A549 (cell line): ENCODE data around the gene ACVR1C. TPM values are rescaled to one million over a fixed set of nuclear protein-coding genes. Genes with fewer than 3 reads are reported as not detected.

ENCODE experiments used
- ATAC-seq, 2 experiments: fragments of 200-7000 bp in 1 of 2; fragments of >200 bp in 1 of 2; cut with Nextera tagmentation in 1 of 2; cut with Tn5 transposase in 1 of 2; 3 replicates each; pipeline versions ENCODE4 v1.8.0 to v1.9.1; 2018 to 2020; ENCODE audit warnings: mild to moderate bottlenecking in 1 of 2, moderate library complexity in 1 of 2
- CTCF ChIA-PET: fragments of 300-600 bp; sonication (Branson Sonifier 250); formaldehyde crosslinking; extraction: SDS; loops from one replicate; lab custom pipeline; 2021; ENCODE audit warnings: antibody characterized with exemption, inconsistent platforms; lab: Yijun Ruan, JAX
- POLR2A ChIA-PET: fragments of 350-600 bp; formaldehyde crosslinking; extraction: SDS; loops from one replicate; lab custom pipeline; 2021; ENCODE audit warnings: antibody characterized with exemption, inconsistent platforms; lab: Yijun Ruan, JAX
- DNase-seq, 2 experiments: peaks; one replicate each; pipeline versions ENCODE4 v3.0.0 to v3.0.0-alpha.2; 2011 to 2016; ENCODE audit warnings: low read depth in 1 of 2, low spot score in 1 of 2
- FAIRE-seq: peaks from 2 replicates; lab custom pipeline; 2011; peaks lifted over from hg19 to GRCh38; lab: Jason Lieb, UNC
- H3K27ac ChIP-seq, 2 experiments: fragments of >200 bp; sonication (Bioruptor Twin); formaldehyde crosslinking; 3 replicates each; pipeline ENCODE4 v1.5.1; 2016 to 2017
- H3K4me1 ChIP-seq: fragments of >200 bp; sonication (Bioruptor Twin); formaldehyde crosslinking; 3 replicates; pipeline ENCODE4 v1.6.1; 2016
- H3K4me2 ChIP-seq: fragments of >200 bp; sonication (Bioruptor Twin); formaldehyde crosslinking; 3 replicates; pipeline ENCODE4 v1.6.1; 2016
- H3K4me3 ChIP-seq: fragments of >200 bp; sonication (Bioruptor Twin); formaldehyde crosslinking; 3 replicates; pipeline ENCODE4 v1.5.1; 2016
- H3K9me3 ChIP-seq: fragments of >200 bp; sonication (Bioruptor Twin); formaldehyde crosslinking; 3 replicates; pipeline ENCODE4 v1.6.1; 2016
- BHLHE40 ChIP-seq: IDR thresholded peaks from 2 replicates; pipeline ENCODE4 v1.6.1; 2012; ENCODE audit warnings: low read depth, low read length, inconsistent platforms
- CBX2 ChIP-seq: fragments of 200-600 bp; sonication (generic); IDR thresholded peaks from 2 replicates; pipeline ENCODE4 v1.6.1; 2016; ENCODE audit warnings: low read depth, mild to moderate bottlenecking, borderline replicate concordance
- CEBPB ChIP-seq, 2 experiments: fragments of >200 bp in 1 of 2; sonication (Bioruptor Twin) in 1 of 2; formaldehyde crosslinking in 1 of 2; IDR thresholded peaks; 2 replicates each; pipeline ENCODE4 v1.6.1; 2012 to 2016
- CHD4 ChIP-seq: fragments of 200-600 bp; sonication (generic); IDR thresholded peaks from 2 replicates; pipeline ENCODE4 v1.6.1; 2016; ENCODE audit warnings: antibody characterized with exemption, mild to moderate bottlenecking, borderline replicate concordance
- EHF ChIP-seq: fragments of 250-450 bp; sonication (Bioruptor Pico); IDR thresholded peaks from 2 replicates; pipeline ENCODE4 v1.5.0; 2020; ENCODE audit warnings: mild to moderate bottlenecking
- HOXB5 ChIP-seq: fragments of 250-450 bp; sonication (Bioruptor Pico); IDR thresholded peaks from 2 replicates; pipeline ENCODE4 v1.5.0; 2020; ENCODE audit warnings: mild to moderate bottlenecking, moderate library complexity
- KDM1A ChIP-seq: fragments of 200-600 bp; sonication (generic); IDR thresholded peaks from 2 replicates; pipeline ENCODE4 v1.6.1; 2016; ENCODE audit warnings: low read depth, mild to moderate bottlenecking
- MAFK ChIP-seq: fragments of 450-650 bp; IDR thresholded peaks from 2 replicates; pipeline ENCODE4 v1.6.1; 2014; ENCODE audit not compliant: partially characterized antibody
- MYC ChIP-seq: IDR thresholded peaks from 2 replicates; pipeline ENCODE4 v1.6.1; 2012; ENCODE audit warnings: mild to moderate bottlenecking, inconsistent platforms, low read length, improper control_type of control experiment, borderline replicate concordance
- NFE2L2 ChIP-seq: fragments of 150-350 bp; conservative IDR thresholded peaks from 2 replicates; pipeline ENCODE4 v1.6.1; 2014; ENCODE audit warnings: low read length
- NR3C1 ChIP-seq: fragments of >200 bp; sonication (Bioruptor Twin); formaldehyde crosslinking; IDR thresholded peaks from 3 replicates; pipeline ENCODE4 v1.6.1; 2017
- POLR2A ChIP-seq: IDR thresholded peaks from 2 replicates; pipeline ENCODE4 v1.6.1; 2012; ENCODE audit warnings: mild to moderate bottlenecking, low read length
- RCOR1 ChIP-seq: fragments of 150-350 bp; IDR thresholded peaks from 2 replicates; pipeline ENCODE4 v1.6.1; 2014; ENCODE audit warnings: antibody characterized with exemption, low read length, low read depth
- RFX5 ChIP-seq: fragments of 450-650 bp; IDR thresholded peaks from 2 replicates; pipeline ENCODE4 v1.7.1; 2014; ENCODE audit warnings: antibody characterized with exemption, mild to moderate bottlenecking, moderate library complexity
- RNF2 ChIP-seq: fragments of 200-600 bp; sonication (generic); IDR thresholded peaks from 2 replicates; pipeline ENCODE4 v1.6.1; 2016; ENCODE audit warnings: low read depth, mild to moderate bottlenecking, antibody characterized with exemption, moderate library complexity, borderline replicate concordance
- SMC3 ChIP-seq: fragments of >200 bp; sonication (Bioruptor Twin); formaldehyde crosslinking; IDR thresholded peaks from 3 replicates; pipeline ENCODE4 v1.6.1; 2018; ENCODE audit warnings: inconsistent platforms
- SREBF2 ChIP-seq: fragments of 450-650 bp; IDR thresholded peaks from 2 replicates; pipeline ENCODE4 v1.6.1; 2014; ENCODE audit warnings: mild to moderate bottlenecking, moderate library complexity
- TFCP2L1 ChIP-seq: fragments of 250-450 bp; sonication (Bioruptor Pico); IDR thresholded peaks from 2 replicates; pipeline ENCODE4 v1.5.0; 2021; ENCODE audit warnings: mild to moderate bottlenecking
- ZFP36 ChIP-seq: fragments of 450-650 bp; IDR thresholded peaks from 2 replicates; pipeline ENCODE4 v1.6.1; 2014; ENCODE audit warnings: borderline replicate concordance; ENCODE audit not compliant: partially characterized antibody
- ZNF302 ChIP-seq: fragments of 250-450 bp; sonication (Bioruptor Pico); IDR thresholded peaks from 2 replicates; pipeline ENCODE4 v1.9.0; 2021; ENCODE audit warnings: inconsistent platforms, mild to moderate bottlenecking, moderate library complexity
- ZSCAN20 ChIP-seq: fragments of 250-450 bp; sonication (Bioruptor Pico); IDR thresholded peaks from 2 replicates; pipeline ENCODE4 v1.8.0; 2022; ENCODE audit warnings: mild to moderate bottlenecking, moderate library complexity
- WGBS: methylation state at CpG from one replicate; pipeline ENCODE4 v1.1.6; 2017; ENCODE audit errors: missing lambda C conversion rate; 5-methylcytosine and 5-hydroxymethylcytosine counted together
- polyA plus RNA-seq, 4 experiments: library from polyadenylated mRNA; depleted of rRNA in 3 of 4; stranded (reverse); fragments of >200 nt; fragmentation: RNase III in 1 of 4; extraction: RNeasy Plus Mini Kit Qiagen cat#74134 plus additional on column Dnase treatment in 1 of 4; gene quantifications; 2 replicates in 3 of 4; 3 replicates in 1 of 4; pipeline ENCODE4 v1.2.3, GENCODE V29; 2011 to 2017
- TF ChIP-seq, protein P1 (sequence below): IDR thresholded peaks from 2 replicates; pipeline ENCODE4 v1.6.1; 2012
- TF ChIP-seq, protein P2 (sequence below): fragments of 450-650 bp; IDR thresholded peaks from 2 replicates; pipeline ENCODE4 v1.6.1; 2014; ENCODE audit warnings: antibody characterized with exemption
- TF ChIP-seq, protein P3 (sequence below): IDR thresholded peaks from 2 replicates; pipeline ENCODE4 v1.6.1; 2012
- TF ChIP-seq, protein P4 (sequence below): fragments of >200 bp; sonication (Bioruptor Twin); formaldehyde crosslinking; IDR thresholded peaks from 3 replicates; pipeline ENCODE4 v1.6.1; 2016
- TF ChIP-seq, protein P5 (sequence below): fragments of 250-450 bp; sonication (Bioruptor Pico); IDR thresholded peaks from 2 replicates; pipeline ENCODE4 v1.5.0; 2020; ENCODE audit warnings: low read depth, mild to moderate bottlenecking, moderate library complexity
- TF ChIP-seq, protein P6 (sequence below): fragments of >200 bp; sonication (Bioruptor Twin); formaldehyde crosslinking; IDR thresholded peaks from 2 replicates; pipeline ENCODE4 v1.6.1; 2016
- TF ChIP-seq, protein P7 (sequence below): fragments of 250-450 bp; sonication (Bioruptor Pico); IDR thresholded peaks from 2 replicates; pipeline ENCODE4 v1.5.0; 2021; ENCODE audit warnings: mild to moderate bottlenecking, moderate library complexity, borderline replicate concordance

The ACVR1C gene
- polyA plus RNA-seq, 2 of the 4 experiments (the other 2 are of a cell fraction): 0.06 TPM; not detected in 1

DNA sequence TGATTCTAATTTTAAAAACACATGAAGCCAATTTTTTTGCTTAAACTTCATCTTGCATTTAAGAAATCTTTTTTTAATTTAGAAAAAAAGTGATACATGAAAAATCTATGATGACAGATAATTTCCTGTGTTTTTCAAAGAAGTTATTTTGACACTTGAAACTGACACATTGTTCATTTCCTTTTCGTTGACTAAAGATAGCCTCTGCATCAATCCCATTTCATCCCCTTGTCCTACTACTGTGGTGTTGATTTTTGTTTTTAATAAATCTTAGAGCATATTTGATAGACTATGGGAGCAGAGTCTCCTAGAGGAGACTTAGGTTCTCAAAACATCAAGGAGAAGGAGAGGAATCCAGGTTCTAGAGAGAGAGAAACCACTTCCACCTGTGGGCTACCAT is 70.9 kb downstream of the ACVR1C start:
- FAIRE-seq (no peak), ATAC-seq (no peak), DNase-seq (no peak)
- H3K27ac ChIP-seq: no peak overlapping the region
- POLR2A ChIA-PET: no interaction called here
- H3K9me3 ChIP-seq: no peaks in the 10 kb centered on the region
- TF ChIP-seq, protein P1, sequence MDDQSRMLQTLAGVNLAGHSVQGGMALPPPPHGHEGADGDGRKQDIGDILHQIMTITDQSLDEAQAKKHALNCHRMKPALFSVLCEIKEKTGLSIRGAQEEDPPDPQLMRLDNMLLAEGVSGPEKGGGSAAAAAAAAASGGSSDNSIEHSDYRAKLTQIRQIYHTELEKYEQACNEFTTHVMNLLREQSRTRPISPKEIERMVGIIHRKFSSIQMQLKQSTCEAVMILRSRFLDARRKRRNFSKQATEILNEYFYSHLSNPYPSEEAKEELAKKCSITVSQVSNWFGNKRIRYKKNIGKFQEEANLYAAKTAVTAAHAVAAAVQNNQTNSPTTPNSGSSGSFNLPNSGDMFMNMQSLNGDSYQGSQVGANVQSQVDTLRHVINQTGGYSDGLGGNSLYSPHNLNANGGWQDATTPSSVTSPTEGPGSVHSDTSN: no peak
- TF ChIP-seq ZNF302 (CRISPR knock-in tag): no peak
- TF ChIP-seq CBX2: no peak
- no peak for TF ChIP-seq EHF (CRISPR knock-in tag)
- no peak for TF ChIP-seq SMC3
- TF ChIP-seq, protein P2, sequence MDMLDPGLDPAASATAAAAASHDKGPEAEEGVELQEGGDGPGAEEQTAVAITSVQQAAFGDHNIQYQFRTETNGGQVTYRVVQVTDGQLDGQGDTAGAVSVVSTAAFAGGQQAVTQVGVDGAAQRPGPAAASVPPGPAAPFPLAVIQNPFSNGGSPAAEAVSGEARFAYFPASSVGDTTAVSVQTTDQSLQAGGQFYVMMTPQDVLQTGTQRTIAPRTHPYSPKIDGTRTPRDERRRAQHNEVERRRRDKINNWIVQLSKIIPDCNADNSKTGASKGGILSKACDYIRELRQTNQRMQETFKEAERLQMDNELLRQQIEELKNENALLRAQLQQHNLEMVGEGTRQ: no peak
- TF ChIP-seq MYC: no peak
- no peak for TF ChIP-seq HOXB5
- no peak for TF ChIP-seq NR3C1
- TF ChIP-seq, protein P3, sequence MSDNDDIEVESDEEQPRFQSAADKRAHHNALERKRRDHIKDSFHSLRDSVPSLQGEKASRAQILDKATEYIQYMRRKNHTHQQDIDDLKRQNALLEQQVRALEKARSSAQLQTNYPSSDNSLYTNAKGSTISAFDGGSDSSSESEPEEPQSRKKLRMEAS: no peak
- no peak for TF ChIP-seq RNF2
- no peak for TF ChIP-seq RFX5
- no peak for TF ChIP-seq POLR2A
- no peak for TF ChIP-seq TFCP2L1 (CRISPR knock-in tag)
- no peaks in the 10 kb centered on the region for H3K4me1 ChIP-seq
- no peak overlapping the region for H3K4me2 ChIP-seq
- 32% methylated on average over 1 of the region's 1 CpG for WGBS
- CTCF ChIA-PET: no interaction called here
- no peak overlapping the region for H3K4me3 ChIP-seq

DNA sequence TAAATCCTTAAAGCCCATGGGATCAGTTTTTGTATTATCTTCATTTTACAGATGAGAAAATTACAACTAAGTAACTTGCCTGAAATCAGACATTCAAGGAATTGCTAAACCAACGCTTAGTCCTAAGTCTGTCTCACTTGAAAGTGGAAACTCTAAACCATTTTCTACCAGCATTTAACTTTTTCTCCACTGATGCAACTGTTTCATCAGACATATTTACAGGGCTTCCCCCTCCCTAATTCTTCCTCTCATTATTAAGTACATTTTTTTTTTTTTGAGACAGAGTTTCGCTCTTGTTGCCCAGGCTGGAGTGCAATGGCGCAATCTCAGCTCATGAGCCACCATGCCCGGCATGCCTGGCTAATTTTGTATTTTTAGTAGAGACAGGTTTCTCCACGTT is 88.6 kb downstream of the ACVR1C start:
- FAIRE-seq (no peak), ATAC-seq (no peak), DNase-seq (no peak)
- H3K4me3 ChIP-seq: no peak overlapping the region
- ChIA-PET CTCF (no interaction called here), POLR2A (no interaction called here)
- no peaks in the 10 kb centered on the region for H3K9me3 ChIP-seq
- 59% methylated on average over 5 of the region's 5 CpGs for whole genome bisulfite sequencing
- H3K4me1 ChIP-seq: no peaks in the 10 kb centered on the region
- no peak overlapping the region for H3K4me2 ChIP-seq
- H3K27ac ChIP-seq: no peak overlapping the region
- TF ChIP-seq, protein P3: no peak
- TF ChIP-seq, protein P2: no peak
- TF ChIP-seq NFE2L2 (no peak), RCOR1 (no peak), SREBF2 (no peak)

DNA sequence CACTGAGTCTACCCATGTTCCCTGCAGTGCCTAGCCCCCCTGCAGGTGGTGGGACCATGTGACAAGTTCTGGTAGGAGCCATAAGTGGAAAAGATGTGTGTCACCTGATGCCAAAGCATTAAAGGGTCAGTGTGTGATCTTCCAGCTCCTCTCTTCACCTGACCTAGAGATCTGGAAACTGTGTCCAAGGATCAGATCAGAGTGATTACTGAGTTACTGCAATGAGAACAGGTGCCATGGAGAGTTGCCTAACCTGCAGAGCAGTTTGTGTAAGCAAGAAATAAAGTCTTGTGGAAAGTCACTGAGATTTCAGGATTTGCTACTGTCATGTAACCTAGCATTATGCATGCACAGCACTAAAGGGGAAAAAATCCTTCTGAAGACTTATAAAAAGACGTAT is 90.6 kb downstream of the ACVR1C start:
- ChIA-PET CTCF (no interaction called here), POLR2A (no interaction called here)
- no peak overlapping the region for H3K4me2 ChIP-seq
- WGBS: 13% methylated on average over 1 of the region's 1 CpG
- no peak overlapping the region for H3K27ac ChIP-seq
- H3K4me3 ChIP-seq: no peak overlapping the region
- DNase-seq (no peak), FAIRE-seq (no peak), ATAC-seq (no peak)
- H3K4me1 ChIP-seq: no peaks in the 10 kb centered on the region
- no peaks in the 10 kb centered on the region for H3K9me3 ChIP-seq
- TF ChIP-seq, protein P4, sequence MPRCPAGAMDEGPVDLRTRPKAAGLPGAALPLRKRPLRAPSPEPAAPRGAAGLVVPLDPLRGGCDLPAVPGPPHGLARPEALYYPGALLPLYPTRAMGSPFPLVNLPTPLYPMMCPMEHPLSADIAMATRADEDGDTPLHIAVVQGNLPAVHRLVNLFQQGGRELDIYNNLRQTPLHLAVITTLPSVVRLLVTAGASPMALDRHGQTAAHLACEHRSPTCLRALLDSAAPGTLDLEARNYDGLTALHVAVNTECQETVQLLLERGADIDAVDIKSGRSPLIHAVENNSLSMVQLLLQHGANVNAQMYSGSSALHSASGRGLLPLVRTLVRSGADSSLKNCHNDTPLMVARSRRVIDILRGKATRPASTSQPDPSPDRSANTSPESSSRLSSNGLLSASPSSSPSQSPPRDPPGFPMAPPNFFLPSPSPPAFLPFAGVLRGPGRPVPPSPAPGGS: no peak
- TF ChIP-seq, protein P5, sequence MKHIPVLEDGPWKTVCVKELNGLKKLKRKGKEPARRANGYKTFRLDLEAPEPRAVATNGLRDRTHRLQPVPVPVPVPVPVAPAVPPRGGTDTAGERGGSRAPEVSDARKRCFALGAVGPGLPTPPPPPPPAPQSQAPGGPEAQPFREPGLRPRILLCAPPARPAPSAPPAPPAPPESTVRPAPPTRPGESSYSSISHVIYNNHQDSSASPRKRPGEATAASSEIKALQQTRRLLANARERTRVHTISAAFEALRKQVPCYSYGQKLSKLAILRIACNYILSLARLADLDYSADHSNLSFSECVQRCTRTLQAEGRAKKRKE: no peak
- TF ChIP-seq CEBPB (IDR thresholded peaks at IDR 0.05) (no peak), BHLHE40 (no peak), CHD4 (no peak), KDM1A (no peak), ZSCAN20 (CRISPR knock-in tag) (no peak), ZFP36 (no peak), MAFK (no peak)
- TF ChIP-seq, protein P3: no peak
- TF ChIP-seq, protein P6, sequence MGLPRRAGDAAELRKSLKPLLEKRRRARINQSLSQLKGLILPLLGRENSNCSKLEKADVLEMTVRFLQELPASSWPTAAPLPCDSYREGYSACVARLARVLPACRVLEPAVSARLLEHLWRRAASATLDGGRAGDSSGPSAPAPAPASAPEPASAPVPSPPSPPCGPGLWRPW: no peak
- TF ChIP-seq, protein P7, sequence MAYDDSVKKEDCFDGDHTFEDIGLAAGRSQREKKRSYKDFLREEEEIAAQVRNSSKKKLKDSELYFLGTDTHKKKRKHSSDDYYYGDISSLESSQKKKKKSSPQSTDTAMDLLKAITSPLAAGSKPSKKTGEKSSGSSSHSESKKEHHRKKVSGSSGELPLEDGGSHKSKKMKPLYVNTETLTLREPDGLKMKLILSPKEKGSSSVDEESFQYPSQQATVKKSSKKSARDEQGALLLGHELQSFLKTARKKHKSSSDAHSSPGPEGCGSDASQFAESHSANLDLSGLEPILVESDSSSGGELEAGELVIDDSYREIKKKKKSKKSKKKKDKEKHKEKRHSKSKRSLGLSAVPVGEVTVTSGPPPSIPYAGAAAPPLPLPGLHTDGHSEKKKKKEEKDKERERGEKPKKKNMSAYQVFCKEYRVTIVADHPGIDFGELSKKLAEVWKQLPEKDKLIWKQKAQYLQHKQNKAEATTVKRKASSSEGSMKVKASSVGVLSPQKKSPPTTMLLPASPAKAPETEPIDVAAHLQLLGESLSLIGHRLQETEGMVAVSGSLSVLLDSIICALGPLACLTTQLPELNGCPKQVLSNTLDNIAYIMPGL (CRISPR knock-in tag): no peak
